OCI-LY7 (cell line): Measurements from ENCODE around the gene TUBA8.

Experiments
- EZH2phosphoT487 ChIP-seq: fragments of 200-600 bp; sonication (generic); IDR thresholded peaks from 2 replicates; pipeline ENCODE4 v1.6.1; 2018; ENCODE audit warnings: low read depth, borderline replicate concordance, mild to moderate bottlenecking, mixed run types, antibody characterized with exemption, low read length, moderate library complexity, mixed read lengths
- TF ChIP-seq, protein P1 (sequence below): fragments of 200-600 bp; sonication (generic); conservative IDR thresholded peaks from 2 replicates; pipeline ENCODE4 v1.5.1; 2014; ENCODE audit warnings: mild to moderate bottlenecking, antibody characterized with exemption, low read length, moderate library complexity, mixed read lengths

DNA sequence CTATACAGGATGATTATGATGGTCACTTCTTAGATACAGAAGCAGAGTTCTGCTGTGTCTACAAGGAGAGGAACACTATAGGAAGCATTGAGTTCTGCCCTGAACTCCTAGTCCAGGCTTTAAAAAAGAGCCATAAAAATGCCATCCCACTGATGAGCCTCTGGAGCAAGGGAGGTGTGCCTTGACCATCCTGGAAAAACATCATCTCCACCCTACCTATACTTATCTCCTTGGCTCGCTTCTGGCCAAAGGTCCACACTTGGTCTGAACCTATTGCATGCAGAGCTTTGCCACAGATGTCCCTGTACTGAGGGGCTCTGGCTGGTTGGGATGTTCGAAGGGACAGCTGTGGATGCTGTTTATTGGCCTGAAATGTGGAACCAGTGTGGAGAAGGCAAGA lies 37.1 kb upstream of the TUBA8 start:
- TF ChIP-seq, protein P1, sequence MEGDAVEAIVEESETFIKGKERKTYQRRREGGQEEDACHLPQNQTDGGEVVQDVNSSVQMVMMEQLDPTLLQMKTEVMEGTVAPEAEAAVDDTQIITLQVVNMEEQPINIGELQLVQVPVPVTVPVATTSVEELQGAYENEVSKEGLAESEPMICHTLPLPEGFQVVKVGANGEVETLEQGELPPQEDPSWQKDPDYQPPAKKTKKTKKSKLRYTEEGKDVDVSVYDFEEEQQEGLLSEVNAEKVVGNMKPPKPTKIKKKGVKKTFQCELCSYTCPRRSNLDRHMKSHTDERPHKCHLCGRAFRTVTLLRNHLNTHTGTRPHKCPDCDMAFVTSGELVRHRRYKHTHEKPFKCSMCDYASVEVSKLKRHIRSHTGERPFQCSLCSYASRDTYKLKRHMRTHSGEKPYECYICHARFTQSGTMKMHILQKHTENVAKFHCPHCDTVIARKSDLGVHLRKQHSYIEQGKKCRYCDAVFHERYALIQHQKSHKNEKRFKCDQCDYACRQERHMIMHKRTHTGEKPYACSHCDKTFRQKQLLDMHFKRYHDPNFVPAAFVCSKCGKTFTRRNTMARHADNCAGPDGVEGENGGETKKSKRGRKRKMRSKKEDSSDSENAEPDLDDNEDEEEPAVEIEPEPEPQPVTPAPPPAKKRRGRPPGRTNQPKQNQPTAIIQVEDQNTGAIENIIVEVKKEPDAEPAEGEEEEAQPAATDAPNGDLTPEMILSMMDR, result no peak
- TF ChIP-seq EZH2phosphoT487, result no peak
